ENCODE results near the gene KIAA1549. TPM values are rescaled to one million over a fixed set of nuclear protein-coding genes. Genes with fewer than 3 reads are reported as not detected.

Gene KIAA1549
- total and polyA plus RNA-seq, 3 donors from 2014 or later = 4.4 to 8.0 (median 7.4) TPM

GRCh38 chr7:138982204-138982623, 1.0 kb upstream of the KIAA1549 start:
- no peak for DNase-seq
- Histone ChIP-seq H3K4me1 (no peaks in the 10 kb centered on the region), H3K9me3 (no peaks in the 10 kb centered on the region), H3K4me3 (peak overlapping the region; percentile 56 to 60), H3K27ac (no peak overlapping the region), H3K27me3 (no peaks in the 10 kb centered on the region), H3K36me3 (ENCODE audit: low read depth, missing control alignments) (no peaks in the 10 kb centered on the region)
- 27 to 30% methylated on average over 14 of the region's 14 CpGs for WGBS, 2 donors
- intact Hi-C loops (cut with DNase I; ENCODE audit: low total_unique reads) = loop anchor here (10.0 kb wide), 1 partner anchor 97 kb away; no protein-coding TSS in a partner anchor
- TF ChIP-seq CTCF (IDR thresholded peaks at IDR 0.05) (no peak), POLR2A (IDR thresholded peaks at IDR 0.05) (no peak)

GRCh38 chr7:138980563-138981291, 462 bp downstream of the KIAA1549 start:
- TF ChIP-seq POLR2A (IDR thresholded peaks at IDR 0.05) (no peak), CTCF (IDR thresholded peaks at IDR 0.05) (no peak)
- Histone ChIP-seq H3K27me3 (no peaks in the 10 kb centered on the region), H3K9me3 (no peaks in the 10 kb centered on the region), H3K27ac (peak overlapping the region in 1 of 2 donors; percentile 37), H3K36me3 (ENCODE audit: low read depth, missing control alignments) (no peaks in the 10 kb centered on the region), H3K4me3 (peak overlapping the region; percentile 56 to 57), H3K4me1 (no peaks in the 10 kb centered on the region)
- peak; percentile 36 for DNase-seq
- intact Hi-C loops (cut with DNase I; ENCODE audit: low total_unique reads) = loop anchor here (10.0 kb wide), 1 partner anchor 96 kb away; no protein-coding TSS in a partner anchor
- WGBS, 2 donors = 1% methylated on average over 36 to 52 of the region's 68 CpGs

- Histone ChIP-seq H3K4me1 (no peaks in the 10 kb centered on the region), H3K4me3 (peak overlapping the region; percentile 56 to 57), H3K27ac (no peak overlapping the region), H3K36me3 (ENCODE audit: low read depth, missing control alignments) (no peaks in the 10 kb centered on the region), H3K27me3 (no peaks in the 10 kb centered on the region), H3K9me3 (no peaks in the 10 kb centered on the region)
- no peak for DNase-seq
- WGBS, 2 donors = 26 to 29% methylated on average over 9 of the region's 9 CpGs
- no peak for TF ChIP-seq CTCF (IDR thresholded peaks at IDR 0.05)
- TF ChIP-seq POLR2A (IDR thresholded peaks at IDR 0.05) = no peak
- intact Hi-C loops (cut with DNase I; ENCODE audit: low total_unique reads) = loop anchor here (10.0 kb wide), 1 partner anchor 95 kb away; no protein-coding TSS in a partner anchor
Observed at GRCh38 chr7:138979988-138980562, 1.1 kb downstream of the KIAA1549 start.

- no peak overlapping the region for H3K4me3 ChIP-seq
- H3K36me3 ChIP-seq (ENCODE audit: low read depth, missing control alignments) = no peaks in the 10 kb centered on the region
- H3K27me3 ChIP-seq = no peaks in the 10 kb centered on the region
- no peaks in the 10 kb centered on the region for H3K4me1 ChIP-seq
- 79 to 81% methylated on average over 6 of the region's 6 CpGs for whole genome bisulfite sequencing, 2 donors
- TF ChIP-seq POLR2A (IDR thresholded peaks at IDR 0.05) (no peak), CTCF (IDR thresholded peaks at IDR 0.05) (no peak)
- intact Hi-C loops (cut with DNase I; ENCODE audit: low total_unique reads) = no loop called here
- no peak for DNase-seq
- H3K9me3 ChIP-seq = no peaks in the 10 kb centered on the region
- no peak overlapping the region for H3K27ac ChIP-seq
Observed at GRCh38 chr7:138979226-138979979, 1.8 kb downstream of the KIAA1549 start.

All from testis (tissue), 3 donors.